ENCODE measurements around the gene CTDP1. TPM values are rescaled to one million over a fixed set of nuclear protein-coding genes. Genes with fewer than 3 reads are reported as not detected.

Gene CTDP1
- total RNA-seq, 1 experiment from 2014 or later, result 24.9 TPM

DNA sequence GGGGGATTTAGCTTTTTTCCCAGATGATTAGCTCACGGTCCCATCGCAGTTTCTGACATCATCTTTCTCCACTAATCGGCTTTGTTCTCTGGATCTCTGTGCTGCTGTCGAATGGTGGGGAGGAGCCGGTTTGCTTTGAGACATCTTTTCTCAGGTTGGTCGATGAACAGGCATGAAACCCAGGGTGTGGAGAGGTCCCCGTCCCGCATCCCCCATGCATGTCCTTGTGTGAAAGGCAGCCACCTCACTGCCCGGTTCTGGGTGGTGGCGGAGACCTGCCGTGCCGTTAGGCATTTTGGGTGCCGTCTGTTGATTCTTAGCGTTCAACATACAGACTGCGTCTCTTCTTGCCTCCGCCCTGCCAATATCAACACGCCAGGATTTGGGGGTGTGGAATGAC is 57.8 kb downstream of the CTDP1 start:
- Histone ChIP-seq H3K36me3 (ENCODE audit: control insufficient read depth in 1 of 2, insufficient read depth in 2 of 2, low read length in 2 of 2) (peaks cover 0 to 39% of the 10 kb centered on the region in 2 experiments), H3K9me3 (ENCODE audit: control insufficient read depth in 1 of 2, insufficient read depth in 1 of 2, low read depth in 1 of 2, low read length in 2 of 2) (peaks cover 3 to 5% of the 10 kb centered on the region in 2 experiments; a peak in 2 of 4 replicates), H3K27me3 (ENCODE audit: insufficient read depth, low read length) (no peaks in the 10 kb centered on the region), H3K79me2 (ENCODE audit: insufficient read depth, low read length) (no peaks in the 10 kb centered on the region), H3K9me2 (ENCODE audit: insufficient read depth) (no peaks in the 10 kb centered on the region), H3K27ac (ENCODE audit: low read depth, low read length) (no peak overlapping the region), H3K4me3 (replicated peaks in 1 of 2; ENCODE audit: low read depth in 1 of 2, low read length in 2 of 2) (no peak overlapping the region), H3K4me1 (ENCODE audit: control insufficient read depth in 1 of 2, insufficient read depth in 2 of 2, low read length in 2 of 2) (no peaks in the 10 kb centered on the region), H3K9ac (ENCODE audit: low read length) (no peak overlapping the region), H4K20me1 (ENCODE audit: insufficient read depth) (no peaks in the 10 kb centered on the region), H2AFZ (ENCODE audit: low read depth, low read length, poor library complexity, severe bottlenecking) (no peak overlapping the region), H3K4me2 (ENCODE audit: low read length) (no peak overlapping the region)
- no peak for DNase-seq (ENCODE audit: low read depth, low spot score)
- RAD21 ChIA-PET (ENCODE audit: low non-redundant PET in 1 of 2, low total read pairs in 2 of 2, uncharacterized antibody in 2 of 2, unreplicated experiment in 2 of 2), result no interaction called here
- intact Hi-C loops (cut with micrococcal nuclease), result no loop called here
- ATAC-seq, result no peak
- CTCF ChIA-PET, result no interaction called here
- no TSS peak for BruUV-seq (replicated peaks)
- no peak for TF ChIP-seq CEBPB (IDR thresholded peaks at IDR 0.05; ENCODE audit: low read depth)
- no peak for TF ChIP-seq RAD21 (IDR thresholded peaks at IDR 0.05; ENCODE audit: low read depth)
- TF ChIP-seq ZNF274 (IDR thresholded peaks at IDR 0.05; ENCODE audit: low read depth, low read length), result no peak
- no peak for TF ChIP-seq EZH2 (IDR thresholded peaks at IDR 0.05)
- TF ChIP-seq, protein P1, sequence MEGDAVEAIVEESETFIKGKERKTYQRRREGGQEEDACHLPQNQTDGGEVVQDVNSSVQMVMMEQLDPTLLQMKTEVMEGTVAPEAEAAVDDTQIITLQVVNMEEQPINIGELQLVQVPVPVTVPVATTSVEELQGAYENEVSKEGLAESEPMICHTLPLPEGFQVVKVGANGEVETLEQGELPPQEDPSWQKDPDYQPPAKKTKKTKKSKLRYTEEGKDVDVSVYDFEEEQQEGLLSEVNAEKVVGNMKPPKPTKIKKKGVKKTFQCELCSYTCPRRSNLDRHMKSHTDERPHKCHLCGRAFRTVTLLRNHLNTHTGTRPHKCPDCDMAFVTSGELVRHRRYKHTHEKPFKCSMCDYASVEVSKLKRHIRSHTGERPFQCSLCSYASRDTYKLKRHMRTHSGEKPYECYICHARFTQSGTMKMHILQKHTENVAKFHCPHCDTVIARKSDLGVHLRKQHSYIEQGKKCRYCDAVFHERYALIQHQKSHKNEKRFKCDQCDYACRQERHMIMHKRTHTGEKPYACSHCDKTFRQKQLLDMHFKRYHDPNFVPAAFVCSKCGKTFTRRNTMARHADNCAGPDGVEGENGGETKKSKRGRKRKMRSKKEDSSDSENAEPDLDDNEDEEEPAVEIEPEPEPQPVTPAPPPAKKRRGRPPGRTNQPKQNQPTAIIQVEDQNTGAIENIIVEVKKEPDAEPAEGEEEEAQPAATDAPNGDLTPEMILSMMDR (IDR thresholded peaks at IDR 0.05 in 2 of 3, conservative IDR thresholded peaks at IDR 0.05 in 1 of 3; ENCODE audit: borderline replicate concordance in 1 of 3, insufficient read depth in 1 of 3, low read depth in 2 of 3, low read length in 2 of 3), result no peak
- TF ChIP-seq JUND (IDR thresholded peaks at IDR 0.05), result no peak
- TF ChIP-seq, protein P2, sequence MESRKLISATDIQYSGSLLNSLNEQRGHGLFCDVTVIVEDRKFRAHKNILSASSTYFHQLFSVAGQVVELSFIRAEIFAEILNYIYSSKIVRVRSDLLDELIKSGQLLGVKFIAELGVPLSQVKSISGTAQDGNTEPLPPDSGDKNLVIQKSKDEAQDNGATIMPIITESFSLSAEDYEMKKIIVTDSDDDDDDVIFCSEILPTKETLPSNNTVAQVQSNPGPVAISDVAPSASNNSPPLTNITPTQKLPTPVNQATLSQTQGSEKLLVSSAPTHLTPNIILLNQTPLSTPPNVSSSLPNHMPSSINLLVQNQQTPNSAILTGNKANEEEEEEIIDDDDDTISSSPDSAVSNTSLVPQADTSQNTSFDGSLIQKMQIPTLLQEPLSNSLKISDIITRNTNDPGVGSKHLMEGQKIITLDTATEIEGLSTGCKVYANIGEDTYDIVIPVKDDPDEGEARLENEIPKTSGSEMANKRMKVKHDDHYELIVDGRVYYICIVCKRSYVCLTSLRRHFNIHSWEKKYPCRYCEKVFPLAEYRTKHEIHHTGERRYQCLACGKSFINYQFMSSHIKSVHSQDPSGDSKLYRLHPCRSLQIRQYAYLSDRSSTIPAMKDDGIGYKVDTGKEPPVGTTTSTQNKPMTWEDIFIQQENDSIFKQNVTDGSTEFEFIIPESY (IDR thresholded peaks at IDR 0.05; ENCODE audit: extremely low read depth, insufficient replicate concordance, low read length), result no peak
- TF ChIP-seq YY1 (IDR thresholded peaks at IDR 0.05; ENCODE audit: extremely low read depth, insufficient replicate concordance, low read depth, low read length), result no peak
- no peak for TF ChIP-seq SIN3A (IDR thresholded peaks at IDR 0.05; ENCODE audit: low read depth)
- TF ChIP-seq ATF3 (IDR thresholded peaks at IDR 0.05), result no peak
- no peak for TF ChIP-seq FOSL1 (IDR thresholded peaks at IDR 0.05; ENCODE audit: low read depth)
- no peak for TF ChIP-seq EZH2phosphoT487 (IDR thresholded peaks at IDR 0.05; ENCODE audit: borderline replicate concordance)
- TF ChIP-seq EGR1 (IDR thresholded peaks at IDR 0.05; ENCODE audit: low read depth), result no peak
- TF ChIP-seq TCF7L2 (IDR thresholded peaks at IDR 0.05; ENCODE audit: borderline replicate concordance, extremely low read depth, insufficient read depth, insufficient read length), result no peak
- TF ChIP-seq, protein P3, sequence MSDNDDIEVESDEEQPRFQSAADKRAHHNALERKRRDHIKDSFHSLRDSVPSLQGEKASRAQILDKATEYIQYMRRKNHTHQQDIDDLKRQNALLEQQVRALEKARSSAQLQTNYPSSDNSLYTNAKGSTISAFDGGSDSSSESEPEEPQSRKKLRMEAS (IDR thresholded peaks at IDR 0.05), result no peak
- TF ChIP-seq CBX3 (IDR thresholded peaks at IDR 0.05; ENCODE audit: low read depth), result no peak
- TF ChIP-seq POLR2A (IDR thresholded peaks at IDR 0.05; ENCODE audit: borderline replicate concordance, extremely low read depth, insufficient read depth, insufficient read length), result no peak
- TF ChIP-seq SP1 (IDR thresholded peaks at IDR 0.05; ENCODE audit: low read depth), result no peak
- POLR2A ChIA-PET, result no interaction called here
